Heart right ventricle (tissue), 16 donors: Measurements from ENCODE around the gene PTPN7. TPM values are rescaled to one million over a fixed set of nuclear protein-coding genes. Genes with fewer than 3 reads are reported as not detected.
A peak's percentile ranks its signal among the peaks of the same experiment; 100 is the strongest.

Experiments used
- ATAC-seq, 8 donors: fragments of 200-7000 bp; cut with Tn5 transposase; one replicate each; pipeline ENCODE4 v1.9.1; 2020; ENCODE audit warnings: mild to moderate bottlenecking in 8 of 8, moderate library complexity in 8 of 8, moderate number of reproducible peaks in 1 of 8
- DNase-seq, 2 donors: peaks; one replicate each; pipeline ENCODE4 v3.0.0-alpha.2; 2020
- H3K27ac ChIP-seq, 10 donors: fragments of 200-600 bp; sonication (generic) in 2 of 10; one replicate each; pipeline versions ENCODE4 v1.5.0 to v1.8.0; 2020 to 2022; ENCODE audit warnings: mild to moderate bottlenecking in 3 of 10
- H3K27me3 ChIP-seq, 7 donors: fragments of 200-600 bp; one replicate each; pipeline ENCODE4 v1.8.0; 2021 to 2022; ENCODE audit warnings: mild to moderate bottlenecking in 2 of 7
- H3K36me3 ChIP-seq, 9 donors: fragments of 200-600 bp; sonication (generic) in 1 of 9; one replicate each; pipeline versions ENCODE4 v1.5.0 to v1.8.0; 2020 to 2022; ENCODE audit warnings: mild to moderate bottlenecking in 2 of 9
- H3K4me1 ChIP-seq, 9 donors: fragments of 200-600 bp; sonication (generic) in 1 of 9; one replicate each; pipeline versions ENCODE4 v1.5.0 to v1.8.0; 2020 to 2022; ENCODE audit warnings: mild to moderate bottlenecking in 4 of 9
- H3K4me3 ChIP-seq, 10 donors: fragments of 200-600 bp; sonication (generic) in 2 of 10; one replicate each; pipeline versions ENCODE4 v1.5.0 to v1.8.0; 2020 to 2022; ENCODE audit warnings: mild to moderate bottlenecking in 7 of 10, moderate library complexity in 2 of 10
- H3K9me3 ChIP-seq, 11 donors: fragments of 200-600 bp in 10 of 11; sonication (generic) in 2 of 11; one replicate each; pipeline versions ENCODE4 v1.5.0 to v1.8.0; 2013 to 2022; ENCODE audit warnings: mild to moderate bottlenecking in 2 of 11, control low read depth in 1 of 11, moderate library complexity in 1 of 11
- CTCF ChIP-seq, 9 donors: fragments of 200-600 bp; sonication (generic) in 2 of 9; IDR thresholded peaks; one replicate each; pipeline versions ENCODE4 v1.5.0 to v1.8.0; 2021 to 2022; ENCODE audit warnings: antibody characterized with exemption in 9 of 9, mild to moderate bottlenecking in 5 of 9, moderate library complexity in 1 of 9
- WGBS, 2 donors: extraction: QIAGEN DNeasy Blood & Tissue Kit; methylation state at CpG; one replicate each; pipeline ENCODE4 v1.1.7; 2013; ENCODE audit warnings: inconsistent platforms in 1 of 2; 5-methylcytosine and 5-hydroxymethylcytosine counted together
- intact Hi-C, 10 donors: fragments of 100-400 bp; cut with DNase I; formaldehyde crosslinking; loops; one replicate each; pipeline versions ENCODE4 v1.11.1 to v1.14.2; 2022
- polyA plus RNA-seq, 2 donors: library from polyadenylated mRNA; stranded (reverse); fragments of 200-250 nt; gene quantifications; one replicate each; pipeline ENCODE4 v1.2.3, GENCODE V29; 2013
- total RNA-seq, 10 donors: library from RNA; stranded (reverse); fragmentation: NEBNext Ultra II Directional in 3 of 10; extraction: Animal tissue kit (Norgen Biotek cat#: 25700) in 3 of 10; gene quantifications; one replicate each; pipeline versions ENCODE4 v1.2.1 to v1.2.4, GENCODE V29; 2021 to 2023
- donor health status: Arrhythmogenic right ventricular cardiomyopathy.
- donor health status: ischemic (EF 13 %, LVEDD 7.1; RV severe dilation, severe dysfunction).
- donor health status: healthy with polysubstance abuse.
- donor health status: DM: no; HTN: yes; CAD: no.
- donor health status: DM: no; HTN: no; CAD: no.
- donor health status: ischemic (EF 25% LVEDD 6.9; RV normal size, moderate dysfunction).
- donor health status: ischemic (EF 25% LVEDD 5.7; RV mildly dilated, moderate dysfunction).
- donor health status: healthy.
- donor health status: DM: yes; HTN: yes; CAD: no.
- donor health status: Ischemic cardiomyopathy.
- donor health status: ischemic (EF 35%, LVEDD 5.7; RV mildly dilated, moderate dysfunction).
- donor health status: nonischemic (EF 11% LVEDD 7.7; RV severe dilation, severe dysfunction).
- donor health status: DM: yes; HTN: yes; CAD: no.
- donor health status: PGD.
- donor health status: ischemic (EF 29% LVEDD 5.4; RV normal size, mild dysfunction).
- donor health status: nonischemic (EF 23%, LVEDD 6.1; RV moderate dilation, normal function).

PTPN7 gene
- total and polyA plus RNA-seq, 12 donors, result 0.09 to 6.2 (median 0.47) TPM

GRCh38 chr1:202157945-202158344 is 2.5 kb downstream of the PTPN7 start:
- Histone ChIP-seq H3K27me3 (no peaks in the 10 kb centered on the region), H3K36me3 (peaks cover 0 to 12% (median 0%) of the 10 kb centered on the region in 9 donors), H3K9me3 (no peaks in the 10 kb centered on the region), H3K4me3 (no peak overlapping the region), H3K4me1 (peaks cover 0 to 50% (median 6%) of the 10 kb centered on the region in 9 donors), H3K27ac (no peak overlapping the region)
- no peak for ATAC-seq
- 93 to 97% methylated on average over 10 of the region's 10 CpGs for WGBS, 2 donors
- intact Hi-C loops, result no loop called here
- DNase-seq, result no peak
- TF ChIP-seq CTCF (IDR thresholded peaks at IDR 0.05), result no peak

GRCh38 chr1:202156590-202156989 is 3.8 kb downstream of the PTPN7 start:
- no peak overlapping the region for H3K4me3 ChIP-seq
- no peak for TF ChIP-seq CTCF (IDR thresholded peaks at IDR 0.05)
- intact Hi-C loops, result no loop called here
- no peaks in the 10 kb centered on the region for H3K9me3 ChIP-seq
- DNase-seq (no peak), ATAC-seq (no peak)
- 90 to 91% methylated on average over 8 of the region's 8 CpGs for WGBS, 2 donors
- peaks cover 0 to 36% (median 6%) of the 10 kb centered on the region in 9 donors for H3K4me1 ChIP-seq
- H3K27ac ChIP-seq, result no peak overlapping the region
- no peaks in the 10 kb centered on the region for H3K27me3 ChIP-seq
- peaks cover 0 to 24% (median 0%) of the 10 kb centered on the region in 9 donors for H3K36me3 ChIP-seq

GRCh38 chr1:202155478-202156021 is 4.9 kb downstream of the PTPN7 start:
- no peaks in the 10 kb centered on the region for H3K9me3 ChIP-seq
- peaks cover 0 to 35% (median 0%) of the 10 kb centered on the region in 9 donors for H3K36me3 ChIP-seq
- ATAC-seq (peak in 1 of 8 donors; percentile 29), DNase-seq (no peak)
- H3K4me1 ChIP-seq, result peaks cover 0 to 26% (median 6%) of the 10 kb centered on the region in 9 donors
- intact Hi-C loops, result no loop called here
- TF ChIP-seq CTCF (IDR thresholded peaks at IDR 0.05), result no peak
- no peak overlapping the region for H3K4me3 ChIP-seq
- no peaks in the 10 kb centered on the region for H3K27me3 ChIP-seq
- 30 to 33% methylated on average over 8 of the region's 8 CpGs for WGBS, 2 donors
- no peak overlapping the region for H3K27ac ChIP-seq

- peak in 5 of 8 donors; percentile 43 to 55 (median 46) for ATAC-seq
- peak in 6 of 9 donors; percentile 28 to 54 (median 44) for TF ChIP-seq CTCF (IDR thresholded peaks at IDR 0.05)
- 36% methylated on average over 11 of the region's 11 CpGs for WGBS, 2 donors
- DNase-seq, result no peak
- peaks cover 0 to 23% (median 6%) of the 10 kb centered on the region in 9 donors for H3K4me1 ChIP-seq
- intact Hi-C loops, result no loop called here
- no peaks in the 10 kb centered on the region for H3K9me3 ChIP-seq
- H3K27me3 ChIP-seq, result no peaks in the 10 kb centered on the region
- H3K4me3 ChIP-seq, result no peak overlapping the region
- peaks cover 0 to 41% (median 0%) of the 10 kb centered on the region in 9 donors for H3K36me3 ChIP-seq
- H3K27ac ChIP-seq, result no peak overlapping the region
Observed at GRCh38 chr1:202154766-202155477, 5.5 kb downstream of the PTPN7 start.
